ENCODE data around the gene RNASET2.

GRCh38 chr6:166908811-166909210 lies 47.5 kb downstream of the RNASET2 start:
- TF ChIP-seq TAF1 (IDR thresholded peaks at IDR 0.05; ENCODE audit: borderline replicate concordance, insufficient read depth, low read length) = no peak
- no peak for TF ChIP-seq POLR2AphosphoS5 (IDR thresholded peaks at IDR 0.05; ENCODE audit: low read depth, low read length)
- TF ChIP-seq, protein P1, sequence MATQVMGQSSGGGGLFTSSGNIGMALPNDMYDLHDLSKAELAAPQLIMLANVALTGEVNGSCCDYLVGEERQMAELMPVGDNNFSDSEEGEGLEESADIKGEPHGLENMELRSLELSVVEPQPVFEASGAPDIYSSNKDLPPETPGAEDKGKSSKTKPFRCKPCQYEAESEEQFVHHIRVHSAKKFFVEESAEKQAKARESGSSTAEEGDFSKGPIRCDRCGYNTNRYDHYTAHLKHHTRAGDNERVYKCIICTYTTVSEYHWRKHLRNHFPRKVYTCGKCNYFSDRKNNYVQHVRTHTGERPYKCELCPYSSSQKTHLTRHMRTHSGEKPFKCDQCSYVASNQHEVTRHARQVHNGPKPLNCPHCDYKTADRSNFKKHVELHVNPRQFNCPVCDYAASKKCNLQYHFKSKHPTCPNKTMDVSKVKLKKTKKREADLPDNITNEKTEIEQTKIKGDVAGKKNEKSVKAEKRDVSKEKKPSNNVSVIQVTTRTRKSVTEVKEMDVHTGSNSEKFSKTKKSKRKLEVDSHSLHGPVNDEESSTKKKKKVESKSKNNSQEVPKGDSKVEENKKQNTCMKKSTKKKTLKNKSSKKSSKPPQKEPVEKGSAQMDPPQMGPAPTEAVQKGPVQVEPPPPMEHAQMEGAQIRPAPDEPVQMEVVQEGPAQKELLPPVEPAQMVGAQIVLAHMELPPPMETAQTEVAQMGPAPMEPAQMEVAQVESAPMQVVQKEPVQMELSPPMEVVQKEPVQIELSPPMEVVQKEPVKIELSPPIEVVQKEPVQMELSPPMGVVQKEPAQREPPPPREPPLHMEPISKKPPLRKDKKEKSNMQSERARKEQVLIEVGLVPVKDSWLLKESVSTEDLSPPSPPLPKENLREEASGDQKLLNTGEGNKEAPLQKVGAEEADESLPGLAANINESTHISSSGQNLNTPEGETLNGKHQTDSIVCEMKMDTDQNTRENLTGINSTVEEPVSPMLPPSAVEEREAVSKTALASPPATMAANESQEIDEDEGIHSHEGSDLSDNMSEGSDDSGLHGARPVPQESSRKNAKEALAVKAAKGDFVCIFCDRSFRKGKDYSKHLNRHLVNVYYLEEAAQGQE (IDR thresholded peaks at IDR 0.05; ENCODE audit: insufficient read depth in 1 of 2, low read depth in 2 of 2, low read length in 2 of 2) = no peak
- no peak for TF ChIP-seq SIN3A (IDR thresholded peaks at IDR 0.05; ENCODE audit: borderline replicate concordance, insufficient read depth, low read length)
- no peak for TF ChIP-seq FOXP2 (optimal IDR thresholded peaks at IDR 0.05; ENCODE audit: borderline replicate concordance, extremely low read depth, extremely low read length, insufficient read depth)
